Stimulated activated CD4-positive, alpha-beta T cell treated with anti-CD3 and anti-CD28 coated beads, Interleukin-15, amount 100 ng/mL, for 24 hours (primary cell): Measurements from ENCODE around the gene EMILIN3.

Experiments used
- DNase-seq: peaks from one replicate; pipeline ENCODE4 v3.0.0-alpha.2; 2020

EMILIN3 gene

GRCh38 chr20:41344938-41345728, 21.5 kb downstream of the EMILIN3 start:
- DNase-seq = no peak

DNA sequence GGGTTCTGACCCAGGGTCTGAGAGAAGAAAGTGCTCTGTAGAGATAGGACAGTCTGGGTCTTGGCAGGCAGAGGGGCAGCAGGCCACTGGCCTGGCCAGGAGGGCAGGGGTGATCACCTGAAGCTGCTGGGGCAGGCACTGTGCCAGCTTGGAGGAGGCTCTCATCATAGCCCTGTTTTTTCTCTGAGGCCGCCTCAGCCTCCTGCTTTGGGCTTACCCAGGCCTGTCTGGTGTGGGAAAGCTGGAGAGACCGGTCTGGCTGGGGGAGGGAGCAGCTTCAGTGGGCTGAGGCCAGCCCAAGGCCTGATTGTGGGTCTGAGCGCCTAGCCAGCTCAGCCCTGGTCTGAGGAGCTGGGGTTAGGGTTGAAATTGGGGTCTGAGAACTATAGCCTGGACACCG, 22.1 kb downstream of the EMILIN3 start:
- no peak for DNase-seq

DNA sequence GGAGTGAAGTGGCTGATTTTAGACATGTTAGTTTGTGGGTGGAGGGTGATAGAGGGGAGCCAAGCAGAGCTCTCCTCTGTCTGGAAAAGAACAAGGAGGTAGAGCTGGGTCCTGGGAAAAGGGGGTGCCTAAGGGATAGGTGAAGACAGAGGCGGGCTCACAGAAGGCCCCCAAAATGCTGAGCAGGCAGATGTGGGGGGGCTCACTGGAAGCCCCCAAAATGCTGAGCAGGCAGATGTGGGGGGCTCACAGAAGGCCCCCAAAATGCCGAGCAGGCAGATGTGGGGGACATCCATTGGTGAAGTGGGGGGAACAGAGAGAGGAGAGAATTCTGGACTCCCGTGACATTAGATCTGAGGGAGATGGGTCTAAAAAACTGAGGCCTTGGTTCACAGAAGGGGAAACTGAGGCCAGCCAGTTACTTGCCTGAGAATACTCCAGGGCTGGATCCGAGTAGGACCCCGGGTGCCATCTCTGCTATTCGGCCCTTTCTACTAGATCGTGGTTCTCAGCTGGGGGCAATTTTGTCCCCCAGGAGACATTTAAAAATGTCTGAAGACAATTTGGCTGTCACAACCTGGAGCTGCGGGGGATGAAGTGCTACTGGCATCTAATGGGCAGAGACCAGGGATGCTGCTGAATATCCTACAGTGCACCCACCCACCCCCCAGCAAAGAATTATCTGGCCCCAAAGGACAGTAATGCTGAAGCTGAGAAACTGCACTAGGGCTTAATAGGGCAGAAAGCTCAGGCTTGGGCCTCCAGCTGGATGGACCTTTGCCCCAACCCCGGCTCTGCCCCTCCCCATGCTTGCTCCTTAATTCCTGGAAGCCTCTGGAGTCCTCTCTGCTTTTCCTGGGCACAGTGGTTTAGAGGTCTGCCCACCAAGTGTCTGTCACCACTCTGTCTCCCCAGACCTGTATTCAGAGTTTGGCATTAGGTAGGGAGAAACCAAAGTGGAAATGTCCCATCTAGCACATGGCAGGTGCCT, 23.8 kb downstream of the EMILIN3 start:
- DNase-seq = no peak

- DNase-seq = peak; percentile 79
Measured at GRCh38 chr20:41340327-41341055, 26.1 kb downstream of the EMILIN3 start, which contains the start of gene LPIN3. TSS of gene LPIN3 (plus strand) at chr20:41340821. CDS start at chr20:41345804, 4,983 bp downstream.

DNA sequence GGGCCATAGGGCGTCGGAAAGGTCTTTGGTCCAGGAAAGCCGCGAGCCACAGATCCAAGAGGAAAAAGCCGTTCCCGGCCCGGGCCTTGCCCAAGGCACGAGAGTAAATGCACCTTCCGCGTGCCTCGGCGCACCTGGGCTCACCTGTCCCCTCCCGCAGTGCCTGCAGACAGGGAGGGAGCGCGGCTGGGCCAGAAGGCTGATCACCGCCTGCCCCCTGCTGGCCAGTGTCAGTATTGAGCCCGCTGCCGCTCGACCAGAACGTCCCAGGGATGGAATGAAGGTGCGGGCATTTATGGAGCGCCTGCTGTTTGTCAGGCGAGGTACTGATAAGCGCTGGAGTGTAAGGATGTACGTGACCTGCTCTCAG, 26.7 kb downstream of the EMILIN3 start:
- peak; percentile 88 for DNase-seq

DNA sequence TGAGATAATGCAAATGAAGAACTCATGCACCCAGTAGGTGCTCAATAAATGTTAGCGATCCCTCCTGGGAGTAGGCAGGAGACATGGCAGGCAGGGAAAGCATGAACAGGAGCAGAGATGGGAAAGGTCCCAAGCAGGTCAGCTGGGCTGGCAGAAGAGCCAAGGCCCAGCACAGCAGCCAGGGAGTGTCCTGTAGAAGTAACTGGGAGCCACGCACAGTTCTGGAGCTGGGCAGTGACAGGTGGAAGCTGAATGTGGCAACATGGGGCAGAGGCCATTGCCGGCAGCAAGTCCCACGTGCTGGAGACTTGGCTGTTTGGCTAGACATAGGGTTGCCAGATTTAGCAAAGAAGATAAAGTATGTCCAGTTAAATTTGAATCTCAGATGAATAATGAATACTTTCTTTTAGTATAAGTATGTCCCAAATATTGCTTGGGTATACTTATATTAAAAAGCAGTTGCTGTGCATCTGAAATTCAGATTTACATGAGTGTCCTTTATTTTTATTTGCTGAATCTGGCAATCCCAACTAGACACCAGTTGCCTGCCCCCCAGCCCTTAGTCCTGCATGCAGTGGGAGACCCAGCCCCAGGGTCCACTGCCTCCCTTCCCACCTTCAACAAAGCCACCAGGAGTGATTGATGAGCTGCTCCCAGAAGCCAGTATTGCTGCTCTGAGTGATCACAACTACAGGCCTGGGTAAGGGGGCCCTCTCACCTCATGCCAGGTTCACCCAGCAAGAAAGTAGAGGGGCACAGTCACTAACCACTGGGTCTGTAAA, 29.7 kb downstream of the EMILIN3 start:
- DNase-seq = no peak

- DNase-seq = no peak
Measured at GRCh38 chr20:41335591-41335990, 31.0 kb downstream of the EMILIN3 start.

DNA sequence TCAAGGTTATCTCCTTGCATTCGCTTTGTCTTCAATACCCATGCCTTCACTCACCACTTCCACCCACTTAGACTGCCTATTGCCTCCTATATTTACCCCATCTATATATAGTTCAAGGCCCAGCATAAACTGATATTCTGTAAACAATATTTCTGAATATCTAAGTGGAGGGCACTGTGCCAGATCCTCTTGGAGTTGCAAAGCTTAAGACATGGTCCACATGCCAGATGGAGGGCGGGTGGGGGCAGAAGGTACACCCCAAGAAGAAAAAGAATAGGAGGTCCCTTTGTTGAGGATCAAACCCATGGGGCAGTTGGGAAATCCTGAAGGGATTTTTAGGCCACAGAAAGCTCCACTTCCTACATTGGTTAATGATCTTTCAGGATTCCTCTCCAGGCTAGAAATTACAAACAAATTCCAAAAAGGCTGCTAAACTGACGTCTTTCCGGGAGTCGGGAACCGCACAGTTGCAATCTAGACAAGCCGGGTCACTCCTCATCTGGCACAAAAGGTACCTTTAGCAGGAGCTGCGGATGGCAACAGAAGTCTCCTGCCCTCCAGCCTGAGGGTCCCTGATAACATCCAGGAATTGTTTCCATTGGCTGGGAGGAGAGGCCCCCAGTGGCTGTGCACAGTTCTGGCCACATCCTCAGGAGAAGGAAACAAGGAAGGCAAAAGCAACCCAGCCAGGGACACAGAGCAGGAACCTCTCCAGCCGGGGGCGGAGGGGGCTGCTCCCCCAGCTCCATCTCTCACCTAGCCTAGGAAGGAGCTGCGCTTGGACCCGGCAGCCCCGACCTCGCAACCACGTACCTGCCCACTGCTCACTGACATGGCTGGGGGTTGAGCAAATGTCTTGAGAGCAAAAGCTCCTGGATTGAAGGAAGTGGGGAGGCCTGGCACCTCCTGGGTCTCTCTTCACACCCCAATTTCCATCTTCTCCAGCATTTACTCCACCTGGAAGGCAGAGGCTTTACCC, 31.9 kb downstream of the EMILIN3 start:
- DNase-seq = no peak

- no peak for DNase-seq
Measured at GRCh38 chr20:41334036-41334435, 32.6 kb downstream of the EMILIN3 start.

GRCh38 chr20:41331731-41332130, 34.9 kb downstream of the EMILIN3 start:
- no peak for DNase-seq

DNA sequence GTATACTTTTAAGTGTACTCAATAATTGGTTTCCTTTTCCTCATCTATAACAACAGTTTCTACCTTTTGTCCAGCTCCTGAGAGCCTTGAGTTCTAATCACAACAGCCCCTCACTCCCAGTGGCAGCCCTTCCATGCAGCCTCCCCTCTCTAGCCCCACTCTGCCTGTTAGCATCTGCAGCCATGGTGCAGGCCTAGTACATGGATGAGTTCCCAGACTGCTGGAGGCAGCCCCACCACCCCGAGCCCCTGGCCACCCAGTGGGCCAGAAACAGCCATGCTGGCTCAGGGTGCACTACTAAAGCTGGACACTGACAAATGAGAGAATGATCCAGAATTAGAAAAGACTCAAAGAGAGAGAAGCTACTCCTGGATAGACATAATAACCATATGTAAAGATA, 35.7 kb downstream of the EMILIN3 start:
- no peak for DNase-seq

- DNase-seq = no peak
Measured at GRCh38 chr20:41330343-41330720, 36.3 kb downstream of the EMILIN3 start.

- peak; percentile 78 for DNase-seq
Measured at GRCh38 chr20:41329435-41330342, 36.9 kb downstream of the EMILIN3 start.

DNA sequence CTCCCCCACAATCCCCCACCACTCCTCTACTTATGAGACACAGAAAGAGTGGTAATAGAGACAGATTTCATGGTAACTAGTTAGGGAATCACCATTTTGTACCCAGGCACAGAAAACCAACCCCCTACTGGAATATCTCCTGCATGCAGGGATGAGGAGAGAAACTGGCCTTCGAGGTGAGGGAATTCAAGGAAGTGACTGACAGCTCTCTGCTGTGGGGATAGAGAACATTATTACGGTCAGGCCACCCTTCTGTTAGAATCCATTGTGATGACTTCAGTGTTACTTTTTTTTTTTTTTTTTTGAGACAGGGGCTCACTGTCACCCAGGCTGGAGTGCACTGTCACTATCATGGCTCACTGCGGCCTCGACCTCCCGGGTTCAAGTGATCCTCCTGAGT, 39.4 kb downstream of the EMILIN3 start:
- DNase-seq = no peak

DNA sequence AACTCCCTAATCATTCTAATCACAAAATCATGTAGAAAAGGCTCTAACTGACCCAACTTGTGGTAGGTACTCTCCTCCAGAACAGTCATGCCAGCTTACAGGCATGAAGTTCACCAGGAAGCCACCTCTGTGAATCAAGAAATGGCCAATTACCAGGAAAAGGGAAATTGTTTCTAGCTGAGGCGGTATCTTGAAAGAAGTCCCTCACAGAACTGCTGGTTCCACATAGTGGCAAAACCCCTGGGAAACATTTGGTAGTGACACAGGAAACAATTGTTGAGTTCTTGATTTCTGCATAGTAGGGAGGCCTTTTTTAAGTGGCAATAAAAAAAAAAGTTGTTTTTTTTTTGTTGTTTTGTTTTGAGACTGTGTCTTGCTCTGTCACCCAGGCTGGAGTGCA, 45.6 kb downstream of the EMILIN3 start:
- no peak for DNase-seq

- no peak for DNase-seq
Measured at GRCh38 chr20:41320441-41320840, 46.2 kb downstream of the EMILIN3 start.

- no peak for DNase-seq
Measured at GRCh38 chr20:41318271-41318649, 48.4 kb downstream of the EMILIN3 start.

- DNase-seq = peak; percentile 98
Measured at GRCh38 chr20:41317546-41318270, 48.9 kb downstream of the EMILIN3 start, which contains the start of gene ZHX3. TSS of gene ZHX3 (minus strand) at chr20:41317731. CDS start at chr20:41204916, 112,815 bp downstream.
